Measurements from ENCODE around the gene PHETA1.

DNA sequence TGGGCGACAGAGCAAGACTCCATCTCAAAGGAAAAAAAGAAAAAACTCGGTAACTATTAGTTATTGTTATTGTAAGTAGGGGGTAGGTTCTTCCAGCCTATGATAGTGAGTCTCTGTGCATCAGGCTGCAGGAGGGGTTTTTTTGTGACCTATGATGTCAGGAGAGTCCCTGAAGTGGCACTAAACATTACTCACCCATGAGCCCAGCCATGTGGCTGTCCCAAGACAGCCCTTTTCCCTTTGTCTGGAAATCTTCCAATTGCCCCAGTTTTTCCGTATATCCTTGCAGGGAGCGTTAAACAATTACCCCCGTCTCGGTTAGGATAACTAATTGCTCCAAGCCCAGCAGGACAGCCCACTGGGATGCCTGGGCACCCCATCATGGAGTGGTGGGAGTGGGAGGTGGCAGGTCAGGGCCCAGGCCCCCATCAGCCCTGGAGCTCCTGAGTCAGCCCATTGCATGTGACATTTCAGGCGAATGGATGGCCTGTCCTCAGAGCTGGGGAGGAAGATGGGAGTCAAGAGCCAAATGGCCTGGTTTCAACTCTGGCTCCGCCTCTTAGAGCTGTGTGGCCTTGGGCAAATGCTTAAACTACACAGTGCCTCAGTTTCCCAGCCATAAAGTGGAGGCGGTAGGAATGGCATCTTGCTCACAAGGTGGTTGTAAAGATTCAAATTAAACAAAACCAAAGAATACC, 16.4 kb downstream of the PHETA1 start:
- TF ChIP-seq CTCF (conservative IDR thresholded peaks at IDR 0.05; ENCODE audit: low read depth in 2 of 2) (no peak), EZH2 (IDR thresholded peaks at IDR 0.05; ENCODE audit: low read depth, unreplicated experiment) (no peak), CREB1 (CRISPR knock-in tag; IDR thresholded peaks at IDR 0.05; ENCODE audit: low read depth) (no peak), ZNF114 (CRISPR knock-in tag; IDR thresholded peaks at IDR 0.05) (no peak), POLR2AphosphoS5 (IDR thresholded peaks at IDR 0.05; ENCODE audit: low read depth) (no peak)

Measured in GM23338 (cell line).